DND-41 (cell line): Measurements from ENCODE around the gene HNRNPR.

ENCODE experiments used
- ATAC-seq: fragments of 200-7000 bp; cut with Tn5 transposase; 3 replicates; pipeline ENCODE4 v1.9.1; 2021; ENCODE audit warnings: low read depth; ENCODE audit not compliant: insufficient read depth
- DNase-seq: peaks from one replicate; pipeline ENCODE4 v3.0.0-alpha.2; 2020
- H2AFZ ChIP-seq: 2 replicates; pipeline ENCODE4 v1.6.0; 2012; ENCODE audit warnings: low read depth, low read length
- H3K27ac ChIP-seq: 2 replicates; pipeline ENCODE4 v1.5.1; 2012; ENCODE audit warnings: low read length, inconsistent platforms
- H3K27me3 ChIP-seq: fragments of 200-600 bp; sonication (generic); 2 replicates; pipeline ENCODE4 v1.6.0; 2012; ENCODE audit warnings: low read length, mild to moderate bottlenecking, inconsistent platforms; ENCODE audit not compliant: insufficient read depth, poor library complexity
- H3K36me3 ChIP-seq: 2 replicates; pipeline ENCODE4 v1.5.1; 2012; ENCODE audit warnings: low read length, inconsistent platforms; ENCODE audit not compliant: insufficient read depth
- H3K4me1 ChIP-seq: 2 replicates; pipeline ENCODE4 v1.5.1; 2012; ENCODE audit warnings: mild to moderate bottlenecking, low read length; ENCODE audit not compliant: insufficient read depth
- H3K4me2 ChIP-seq: 2 replicates; pipeline ENCODE4 v1.6.0; 2012; ENCODE audit warnings: mild to moderate bottlenecking, moderate library complexity, low read length, inconsistent platforms; ENCODE audit not compliant: insufficient read depth
- H3K4me3 ChIP-seq, 2 experiments: fragments of 200-600 bp in 1 of 2; shearing (Covaris generic) in 1 of 2; 2 replicates each; pipeline ENCODE4 v1.5.1; 2012 to 2016; ENCODE audit warnings: inconsistent platforms in 2 of 2, low read length in 2 of 2, mild to moderate bottlenecking in 2 of 2, low read depth in 1 of 2, moderate library complexity in 1 of 2
- H3K79me2 ChIP-seq: 2 replicates; pipeline ENCODE4 v1.6.0; 2012; ENCODE audit warnings: low read length, inconsistent platforms; ENCODE audit not compliant: insufficient read depth
- H3K9ac ChIP-seq: 2 replicates; pipeline ENCODE4 v1.6.0; 2012; ENCODE audit warnings: low read depth, mild to moderate bottlenecking, inconsistent platforms, low read length, moderate library complexity
- H3K9me3 ChIP-seq: 2 replicates; pipeline ENCODE4 v1.5.1; 2012; ENCODE audit warnings: low read length, moderate library complexity, mild to moderate bottlenecking, inconsistent platforms; ENCODE audit not compliant: insufficient read depth, severe bottlenecking
- H4K20me1 ChIP-seq: 2 replicates; pipeline ENCODE4 v1.6.0; 2012; ENCODE audit warnings: low read length; ENCODE audit not compliant: insufficient read depth
- EZH2 ChIP-seq: IDR thresholded peaks from 3 replicates; pipeline ENCODE4 v1.6.1; 2012; ENCODE audit warnings: borderline replicate concordance, low read depth, mild to moderate bottlenecking, moderate library complexity, low read length, inconsistent platforms; ENCODE audit not compliant: severe bottlenecking
- TF ChIP-seq, protein P1 (sequence below): IDR thresholded peaks from 2 replicates; pipeline ENCODE4 v1.5.1; 2012; ENCODE audit warnings: borderline replicate concordance, low read length, moderate library complexity, mild to moderate bottlenecking; ENCODE audit not compliant: poor library complexity, severe bottlenecking; ENCODE audit errors: extremely low read depth

The HNRNPR gene

DNA sequence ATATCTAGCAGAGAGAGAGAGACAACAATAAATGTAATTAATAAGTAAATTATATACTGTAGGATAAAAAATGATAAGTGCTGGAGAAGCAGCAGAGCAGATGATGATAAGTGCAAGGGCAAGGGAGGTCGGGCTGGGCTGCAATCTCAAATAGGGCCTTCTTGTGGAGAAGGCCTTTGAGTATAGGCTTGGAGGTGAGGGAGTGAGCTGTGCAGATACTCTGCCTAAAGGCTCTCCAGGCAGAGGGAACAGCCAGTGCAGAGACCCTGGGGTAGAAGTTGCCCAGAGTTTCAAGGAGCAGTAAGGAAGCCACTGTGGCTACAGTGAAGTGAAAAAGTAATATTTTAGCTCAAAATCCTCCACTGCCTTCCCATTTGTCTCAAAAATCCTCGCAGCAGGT lies 67.6 kb downstream of the HNRNPR start:
- no peaks in the 10 kb centered on the region for H3K9me3 ChIP-seq
- no peak for DNase-seq

DNA sequence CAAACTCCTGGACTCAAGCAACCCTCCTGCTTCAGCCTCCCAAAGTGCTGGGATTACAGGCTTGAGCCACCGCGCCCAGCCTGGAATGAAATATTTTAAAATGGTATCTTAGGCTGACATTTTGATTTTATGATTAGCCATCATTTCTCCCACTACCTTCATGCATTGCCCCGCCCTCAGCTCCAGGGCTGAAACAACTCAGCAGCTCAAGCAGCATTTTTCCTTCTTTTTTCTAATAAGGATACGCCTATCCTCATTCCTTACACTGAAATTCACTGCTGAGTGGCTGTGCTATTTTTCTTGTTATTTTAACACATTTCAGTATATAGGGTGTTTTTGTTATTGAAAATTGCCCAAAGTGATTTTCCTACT lies 70.0 kb downstream of the HNRNPR start:
- H3K27ac ChIP-seq, result no peak overlapping the region
- peaks cover 8% of the 10 kb centered on the region for H3K27me3 ChIP-seq
- no peak overlapping the region for H3K4me3 ChIP-seq
- DNase-seq, result no peak
- TF ChIP-seq, protein P1, sequence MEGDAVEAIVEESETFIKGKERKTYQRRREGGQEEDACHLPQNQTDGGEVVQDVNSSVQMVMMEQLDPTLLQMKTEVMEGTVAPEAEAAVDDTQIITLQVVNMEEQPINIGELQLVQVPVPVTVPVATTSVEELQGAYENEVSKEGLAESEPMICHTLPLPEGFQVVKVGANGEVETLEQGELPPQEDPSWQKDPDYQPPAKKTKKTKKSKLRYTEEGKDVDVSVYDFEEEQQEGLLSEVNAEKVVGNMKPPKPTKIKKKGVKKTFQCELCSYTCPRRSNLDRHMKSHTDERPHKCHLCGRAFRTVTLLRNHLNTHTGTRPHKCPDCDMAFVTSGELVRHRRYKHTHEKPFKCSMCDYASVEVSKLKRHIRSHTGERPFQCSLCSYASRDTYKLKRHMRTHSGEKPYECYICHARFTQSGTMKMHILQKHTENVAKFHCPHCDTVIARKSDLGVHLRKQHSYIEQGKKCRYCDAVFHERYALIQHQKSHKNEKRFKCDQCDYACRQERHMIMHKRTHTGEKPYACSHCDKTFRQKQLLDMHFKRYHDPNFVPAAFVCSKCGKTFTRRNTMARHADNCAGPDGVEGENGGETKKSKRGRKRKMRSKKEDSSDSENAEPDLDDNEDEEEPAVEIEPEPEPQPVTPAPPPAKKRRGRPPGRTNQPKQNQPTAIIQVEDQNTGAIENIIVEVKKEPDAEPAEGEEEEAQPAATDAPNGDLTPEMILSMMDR, result no peak
- no peak for TF ChIP-seq EZH2
- no peaks in the 10 kb centered on the region for H3K4me1 ChIP-seq
- H2AFZ ChIP-seq, result no peak overlapping the region
- H3K36me3 ChIP-seq, result no peaks in the 10 kb centered on the region
- H3K4me2 ChIP-seq, result no peak overlapping the region
- H4K20me1 ChIP-seq, result no peaks in the 10 kb centered on the region
- H3K79me2 ChIP-seq, result no peaks in the 10 kb centered on the region
- no peak for ATAC-seq
- H3K9me3 ChIP-seq, result no peaks in the 10 kb centered on the region
- no peak overlapping the region for H3K9ac ChIP-seq

More for the DNA sequence above, 67.6 kb downstream of the HNRNPR start:
- Histone ChIP-seq H2AFZ (no peak overlapping the region), H3K4me1 (no peaks in the 10 kb centered on the region), H3K4me2 (no peak overlapping the region), H3K79me2 (no peaks in the 10 kb centered on the region), H3K9ac (no peak overlapping the region), H3K36me3 (peaks cover 9% of the 10 kb centered on the region; the same call in 1 of the 2 replicates), H3K27me3 (peaks cover 8% of the 10 kb centered on the region), H4K20me1 (no peaks in the 10 kb centered on the region), H3K27ac (no peak overlapping the region), H3K4me3 (no peak overlapping the region)
- TF ChIP-seq, protein P1, result no peak
- no peak for TF ChIP-seq EZH2
- no peak for ATAC-seq

DNA sequence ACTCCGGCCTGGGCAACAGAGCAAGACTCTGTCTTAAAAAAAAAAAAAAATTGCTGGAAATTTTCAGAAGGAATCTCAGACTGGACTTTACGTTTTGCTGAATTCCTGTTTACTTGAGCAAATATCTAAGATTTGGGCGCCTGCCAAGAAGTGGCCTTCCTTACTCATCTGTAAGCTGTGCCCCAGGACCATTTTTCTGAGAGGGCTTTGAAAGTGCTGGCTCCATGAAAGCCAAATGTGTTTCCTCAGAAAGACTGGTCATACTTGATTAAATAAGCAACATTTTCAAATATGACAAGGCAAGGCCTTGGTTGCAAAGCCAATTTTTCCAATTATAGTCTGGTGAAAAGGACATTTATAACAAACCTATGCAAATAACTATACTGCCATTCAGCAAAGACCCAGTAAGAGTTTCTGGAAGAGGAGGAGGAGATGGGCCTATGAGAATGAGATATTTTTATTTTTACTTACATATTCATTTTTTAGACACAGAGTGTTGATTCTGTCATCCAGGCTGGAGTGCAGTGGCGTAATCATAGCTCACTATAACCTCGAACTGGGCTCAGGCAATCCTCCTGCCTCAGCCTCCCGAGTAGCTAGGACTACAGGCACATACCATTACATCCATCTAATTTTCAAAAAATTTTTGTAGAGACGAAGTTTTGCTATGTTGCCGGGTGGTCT lies 70.5 kb downstream of the HNRNPR start:
- Histone ChIP-seq H3K79me2 (no peaks in the 10 kb centered on the region), H3K4me3 (no peak overlapping the region), H3K9me3 (no peaks in the 10 kb centered on the region), H3K27ac (no peak overlapping the region), H2AFZ (no peak overlapping the region), H3K4me2 (no peak overlapping the region), H3K9ac (no peak overlapping the region), H3K27me3 (peaks cover 8% of the 10 kb centered on the region), H4K20me1 (no peaks in the 10 kb centered on the region), H3K36me3 (no peaks in the 10 kb centered on the region), H3K4me1 (no peaks in the 10 kb centered on the region)
- ATAC-seq, result no peak
- DNase-seq, result no peak
- no peak for TF ChIP-seq EZH2
- TF ChIP-seq, protein P1, result no peak
